ENCODE measurements around the gene PRLR. TPM values are rescaled to one million over a fixed set of nuclear protein-coding genes. Genes with fewer than 3 reads are reported as not detected.

Gene PRLR
- total RNA-seq, 1 experiment from 2014 or later, result 2.5 TPM

GRCh38 chr5:35045280-35045679, 185.0 kb downstream of the PRLR start:
- Mint-ChIP-seq H3K9me3 (no peaks in the 10 kb centered on the region), H3K27ac (no peak overlapping the region), H3K4me3 (no peak overlapping the region), H3K27me3 (ENCODE audit: low read depth) (no peaks in the 10 kb centered on the region), H3K36me3 (ENCODE audit: insufficient read depth in 1 of 3, low read depth in 3 of 3) (no peaks in the 10 kb centered on the region), H3K4me1 (peaks cover 3 to 13% of the 10 kb centered on the region in 2 experiments; a peak in 3 of 4 replicates)
- H2BK15ac ChIP-seq (ENCODE audit: low read depth, low read length), result no peak overlapping the region
- H3T11ph ChIP-seq (ENCODE audit: low read length), result no peak overlapping the region
- no peak overlapping the region for H3K4ac ChIP-seq (ENCODE audit: low read depth, low read length)
- no peaks in the 10 kb centered on the region for H3K79me1 ChIP-seq (ENCODE audit: insufficient read depth, low read depth, low read length, poor library complexity, severe bottlenecking)
- H3K18ac ChIP-seq (ENCODE audit: insufficient read length, low read depth, low read length), result no peak overlapping the region
- H3K9ac ChIP-seq (ENCODE audit: extremely low read depth, insufficient read length, low read length), result no peak overlapping the region
- no peak overlapping the region for H3K4me2 ChIP-seq (ENCODE audit: insufficient read depth, insufficient read length, low read length)
- no peak for DNase-seq
- no peaks in the 10 kb centered on the region for H3K23me2 ChIP-seq (ENCODE audit: insufficient read length, low read depth, low read length, poor library complexity, severe bottlenecking)
- H2BK120ac ChIP-seq (ENCODE audit: low read depth, low read length, poor library complexity, severe bottlenecking), result no peak overlapping the region
- no peak overlapping the region for H3K14ac ChIP-seq (ENCODE audit: insufficient read depth, low read length)
- H4K20me1 ChIP-seq (ENCODE audit: control insufficient read depth, insufficient read depth, insufficient read length), result no peaks in the 10 kb centered on the region
- no peaks in the 10 kb centered on the region; the same call in 1 of the 2 replicates for H3K4me1 ChIP-seq (ENCODE audit: insufficient read depth, low read length)
- no peak overlapping the region for H2BK5ac ChIP-seq (ENCODE audit: insufficient read length, low read length)
- H3K27me3 ChIP-seq (ENCODE audit: insufficient read depth, low read length), result no peaks in the 10 kb centered on the region
- WGBS (ENCODE audit: extremely low coverage, insufficient read length, low lambda C conversion rate), result no CpG with 5 or more reads among the region's 1 CpG
- no peak overlapping the region for H2BK12ac ChIP-seq (ENCODE audit: insufficient read length, low read depth, low read length)
- no peak overlapping the region for H2BK20ac ChIP-seq (ENCODE audit: low read depth, low read length, poor library complexity, severe bottlenecking)
- H4K5ac ChIP-seq (ENCODE audit: insufficient read length, low read depth, low read length), result no peak overlapping the region
- no peak overlapping the region for H4K91ac ChIP-seq (ENCODE audit: insufficient read length, low read depth, low read length)
- H3K56ac ChIP-seq (ENCODE audit: insufficient read length, low read depth, low read length), result no peak overlapping the region
- no peak overlapping the region for H4K8ac ChIP-seq (replicated peaks; ENCODE audit: insufficient read length, low read depth, low read length)
- H3K9me3 ChIP-seq (ENCODE audit: control insufficient read depth, low read depth, low read length), result no peaks in the 10 kb centered on the region
- H3K23ac ChIP-seq (ENCODE audit: insufficient read length, low read depth, low read length), result no peak overlapping the region
- no peaks in the 10 kb centered on the region for H3K79me2 ChIP-seq (ENCODE audit: insufficient read depth, low read length)
- TF ChIP-seq CTCF (conservative IDR thresholded peaks at IDR 0.05), result no peak
- H3K27ac ChIP-seq (ENCODE audit: insufficient read length, low read depth, low read length), result no peak overlapping the region
- no peak overlapping the region for H2AFZ ChIP-seq (ENCODE audit: low read length)
- H2AK5ac ChIP-seq (ENCODE audit: insufficient read length, low read length), result no peak overlapping the region
